T-helper 1 cell (primary cell): Measurements from ENCODE around the gene UBP1.
"Not testable (repeated sequence)": the region's sequence is repeated elsewhere in the genome, so short reads cannot be mapped to it uniquely, and the experiment has no call there.

Experiments
- DNase-seq, 5 donors: peaks; one replicate each; pipeline ENCODE4 v3.0.0-alpha.2; 2012 to 2020

Gene UBP1

DNA sequence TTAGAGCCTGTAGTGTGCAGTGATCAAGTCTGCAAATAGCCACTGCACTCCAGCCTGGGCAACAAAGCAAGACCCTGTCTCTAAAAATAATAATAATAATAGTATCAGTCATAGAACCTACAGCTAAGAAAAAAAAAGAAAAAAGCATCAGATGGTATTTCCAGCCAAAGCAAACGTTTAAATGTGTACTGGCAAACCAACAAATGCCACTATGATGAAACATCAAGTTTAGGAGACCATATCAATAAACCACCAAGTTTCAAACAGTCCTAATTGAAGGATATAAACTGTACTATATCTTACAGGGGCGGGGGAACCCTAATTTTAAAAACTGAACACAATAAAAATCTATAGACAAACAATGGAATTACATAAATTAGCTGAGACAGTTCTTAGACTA lies 6.4 kb downstream of the UBP1 start:
- DNase-seq, result no peak

DNA sequence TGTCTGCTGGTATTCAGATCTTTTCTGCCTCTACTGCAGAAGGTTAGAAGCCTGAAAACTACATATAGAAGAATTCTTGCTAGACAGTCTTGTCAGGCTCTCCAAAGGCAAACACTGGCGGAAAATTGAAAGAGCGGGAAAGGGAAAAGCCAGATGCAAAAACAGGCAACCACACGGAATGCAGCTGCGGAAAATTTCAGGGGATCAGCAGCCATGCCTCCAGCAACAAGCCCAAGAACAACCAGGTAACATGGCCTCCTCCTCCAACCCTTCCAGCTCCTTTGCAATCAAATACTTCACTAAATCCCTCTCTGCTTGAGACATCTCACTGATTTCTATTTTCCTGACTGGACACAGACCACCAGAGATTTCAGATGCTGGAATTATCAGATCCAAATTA lies 9.6 kb downstream of the UBP1 start:
- DNase-seq, result no peak

DNA sequence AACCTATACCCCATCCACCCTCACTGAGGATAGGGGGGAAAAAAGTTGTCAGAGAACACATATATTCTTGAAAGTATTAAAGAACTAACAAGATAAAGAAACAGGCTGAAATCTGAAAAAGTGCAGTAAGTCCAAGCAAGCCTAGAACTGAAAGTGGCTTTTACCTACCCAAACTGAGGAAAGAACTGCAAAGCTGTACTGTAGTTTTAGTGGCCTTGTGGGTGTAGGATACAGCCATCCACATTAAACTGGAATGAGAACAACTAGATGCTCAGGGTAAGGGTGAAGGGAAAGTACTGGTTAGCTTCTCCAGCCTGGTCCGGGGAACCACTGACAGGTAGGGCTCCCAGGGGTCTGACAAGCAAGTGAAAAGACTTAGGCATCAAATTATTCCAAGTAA lies 10.1 kb downstream of the UBP1 start:
- DNase-seq, result no peak

- DNase-seq, result not testable (repeated sequence)
Measured at GRCh38 chr3:33429306-33429705, 10.9 kb downstream of the UBP1 start.

GRCh38 chr3:33428734-33429133 lies 11.5 kb downstream of the UBP1 start:
- no peak for DNase-seq

GRCh38 chr3:33426630-33427317 lies 13.4 kb downstream of the UBP1 start:
- DNase-seq, result no peak

DNA sequence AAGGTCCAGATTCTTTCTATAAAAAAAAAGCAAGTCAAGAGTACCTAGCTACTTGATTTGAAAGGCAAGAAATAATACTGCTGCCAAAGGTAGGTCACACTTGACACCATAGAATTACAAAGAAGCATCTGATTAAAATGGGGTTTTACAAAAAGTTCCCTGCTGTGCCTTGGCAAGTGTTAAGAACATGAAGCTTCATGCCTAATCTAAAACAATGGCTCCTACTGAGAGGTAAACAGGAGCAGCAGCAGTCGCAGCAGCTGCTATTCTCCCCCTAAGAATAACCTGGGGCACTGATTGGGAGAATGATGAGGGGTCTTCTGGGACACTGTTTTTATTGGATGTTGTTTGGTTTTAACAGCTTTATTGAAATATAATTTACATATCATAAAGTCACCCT lies 14.1 kb downstream of the UBP1 start:
- no peak for DNase-seq

- no peak for DNase-seq
Measured at GRCh38 chr3:33425453-33425852, 14.8 kb downstream of the UBP1 start.

- DNase-seq, result no peak
Measured at GRCh38 chr3:33424606-33425452, 15.4 kb downstream of the UBP1 start.

DNA sequence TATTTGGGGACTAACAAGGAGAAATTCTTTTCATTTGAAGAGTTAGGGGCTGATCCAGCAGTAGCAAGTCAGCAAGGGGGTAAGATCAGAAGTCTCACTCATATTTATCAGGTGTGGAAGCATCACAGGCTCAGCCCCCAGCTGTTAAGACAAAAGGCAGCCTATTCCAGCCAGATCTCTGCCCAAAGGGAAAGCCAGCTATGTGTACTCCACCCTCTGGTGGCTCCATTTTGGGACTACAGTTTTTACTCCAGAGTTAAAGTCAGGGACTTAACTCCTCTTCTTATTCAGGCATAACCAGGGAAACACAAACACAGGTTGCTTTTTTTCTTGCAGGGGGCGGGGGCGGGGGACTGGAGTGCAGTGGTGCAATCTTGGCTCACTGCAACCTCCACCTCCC lies 19.2 kb downstream of the UBP1 start:
- DNase-seq, result no peak

- DNase-seq, result no peak
Measured at GRCh38 chr3:33419948-33420347, 20.3 kb downstream of the UBP1 start.

DNA sequence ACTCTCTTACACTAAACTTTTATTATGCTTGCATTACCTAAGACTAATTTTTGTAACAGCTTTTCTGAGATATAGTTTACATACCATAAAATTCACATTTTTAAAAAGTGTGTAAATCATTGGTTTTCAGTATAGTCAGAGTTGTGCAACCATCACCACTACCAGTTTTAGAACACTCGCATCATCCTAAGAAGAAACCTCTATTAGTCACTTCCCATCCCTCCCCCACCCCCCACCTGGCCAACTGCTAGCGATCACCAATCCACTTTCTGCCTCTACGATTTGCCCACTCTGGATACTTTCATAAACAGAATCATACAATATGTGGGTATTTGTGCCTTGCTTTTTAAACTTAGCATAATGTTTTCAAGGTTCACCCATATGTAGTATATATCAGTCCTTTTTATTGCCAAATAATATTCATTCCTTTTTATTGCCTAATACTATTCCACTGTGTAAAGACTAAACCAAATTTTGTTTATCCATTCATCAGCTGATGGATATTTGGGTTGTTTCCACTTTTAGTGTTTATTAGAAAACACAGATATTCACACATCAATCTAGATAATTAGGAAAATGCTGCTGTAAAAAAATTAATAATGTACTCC lies 23.0 kb downstream of the UBP1 start:
- peak in 1 of 5 donors; percentile 58 for DNase-seq

DNA sequence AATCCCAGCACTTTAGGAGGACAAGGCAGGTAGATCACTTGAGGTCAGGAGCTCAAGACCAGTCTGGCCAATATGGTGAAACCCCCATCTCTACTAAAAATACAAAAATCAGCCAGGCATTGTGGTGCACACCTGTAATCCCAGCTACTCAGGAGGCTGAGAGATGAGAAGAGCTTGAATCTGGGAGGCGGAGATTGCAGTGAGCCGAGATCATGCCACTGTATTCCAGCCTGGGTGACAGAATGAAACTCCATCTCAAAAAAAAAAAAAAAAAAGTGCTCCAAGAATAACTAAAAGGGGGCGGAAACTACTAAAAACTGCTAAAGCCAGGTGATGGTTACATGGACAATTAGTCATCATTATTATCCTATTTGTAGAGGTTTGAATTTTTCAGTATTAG lies 29.4 kb downstream of the UBP1 start:
- not testable (repeated sequence) for DNase-seq

DNA sequence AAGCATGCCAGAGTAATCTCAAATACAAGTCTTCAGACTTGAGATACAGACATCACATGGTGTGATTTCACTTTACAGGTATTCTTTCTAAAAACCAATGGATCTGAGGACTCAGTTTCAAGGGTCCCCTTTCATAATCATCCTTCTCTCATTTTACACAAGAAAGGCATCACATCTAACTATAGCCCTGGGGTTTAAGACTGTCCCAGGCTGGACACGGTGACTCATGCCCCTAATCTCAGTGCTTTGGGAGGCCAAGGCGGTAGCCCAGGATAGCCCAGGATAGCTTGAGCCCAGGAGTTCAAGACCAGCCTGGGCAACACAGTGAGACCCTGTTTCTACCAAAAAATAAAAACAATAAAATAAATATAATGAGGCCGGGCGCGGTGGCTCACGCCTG lies 36.4 kb downstream of the UBP1 start:
- DNase-seq, result no peak

GRCh38 chr3:33402936-33403335 lies 37.3 kb downstream of the UBP1 start:
- DNase-seq, result no peak

- no peak for DNase-seq
Measured at GRCh38 chr3:33401781-33402180, 38.4 kb downstream of the UBP1 start.

DNA sequence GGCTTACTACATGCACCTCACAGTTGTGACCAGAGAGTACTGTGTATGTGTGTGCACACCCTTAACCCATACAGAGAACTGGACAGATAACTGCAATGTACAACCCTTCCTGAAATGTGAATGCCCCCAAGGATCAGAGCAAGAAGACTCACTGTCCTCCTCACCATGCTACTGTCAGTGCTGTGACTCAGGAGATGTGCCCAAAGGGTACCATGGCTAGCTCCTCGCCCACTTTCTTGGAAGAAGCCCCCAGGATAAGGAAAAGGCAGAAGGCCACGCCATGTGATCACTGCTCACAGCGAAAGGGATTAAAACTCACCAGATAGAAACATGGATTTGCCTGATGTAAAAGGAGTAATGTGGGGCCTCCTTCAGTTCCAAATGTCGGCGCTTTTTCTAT lies 41.8 kb downstream of the UBP1 start:
- DNase-seq, result no peak

DNA sequence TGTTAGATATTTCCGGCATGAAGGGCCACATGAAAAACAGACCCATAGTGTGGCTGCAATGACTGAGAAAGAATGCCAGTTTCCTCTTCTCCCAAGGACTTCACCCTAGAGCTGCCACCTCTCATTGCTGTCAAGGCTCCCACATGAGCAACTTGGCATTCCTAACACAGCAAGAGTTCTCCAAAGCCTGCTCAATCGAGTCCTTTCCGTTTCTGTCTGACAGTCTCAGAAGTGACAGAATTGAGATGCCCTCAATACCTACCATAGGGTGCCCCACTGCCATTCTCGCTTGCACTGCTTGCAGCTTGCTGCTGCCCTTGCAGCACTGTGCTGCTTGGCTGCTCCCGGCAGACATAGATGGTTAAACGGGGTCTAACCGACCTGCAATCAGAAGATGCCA lies 44.3 kb downstream of the UBP1 start:
- no peak for DNase-seq

DNA sequence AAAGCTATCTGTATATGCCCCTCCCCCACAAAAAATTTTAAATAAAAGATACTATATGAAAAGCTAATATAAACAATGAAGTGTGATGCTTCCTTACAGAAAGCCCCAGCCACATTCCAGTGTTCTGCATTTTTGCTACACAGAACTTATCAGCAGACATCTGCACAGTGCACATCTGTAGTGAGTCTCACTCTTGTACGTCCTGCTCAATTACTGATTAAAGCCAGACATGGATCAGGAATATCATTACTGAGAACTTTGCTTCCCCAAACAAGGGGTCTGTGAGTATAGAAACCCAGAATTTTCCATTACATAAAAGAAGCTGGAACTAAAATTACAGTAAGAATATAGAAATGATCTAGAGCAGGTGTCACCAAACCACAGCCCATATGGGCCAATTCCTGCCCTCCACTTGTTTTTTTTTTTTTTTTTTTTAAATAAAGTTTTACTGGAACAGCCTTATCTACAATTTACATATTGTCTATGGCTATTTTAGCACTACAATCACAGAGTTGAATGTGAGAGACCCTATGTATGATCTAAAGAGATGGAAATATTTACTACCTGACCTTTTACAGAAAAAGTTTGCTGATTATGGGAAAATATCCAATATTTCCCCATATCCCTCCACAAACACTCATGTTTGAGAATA lies 45.7 kb downstream of the UBP1 start:
- no peak for DNase-seq

DNA sequence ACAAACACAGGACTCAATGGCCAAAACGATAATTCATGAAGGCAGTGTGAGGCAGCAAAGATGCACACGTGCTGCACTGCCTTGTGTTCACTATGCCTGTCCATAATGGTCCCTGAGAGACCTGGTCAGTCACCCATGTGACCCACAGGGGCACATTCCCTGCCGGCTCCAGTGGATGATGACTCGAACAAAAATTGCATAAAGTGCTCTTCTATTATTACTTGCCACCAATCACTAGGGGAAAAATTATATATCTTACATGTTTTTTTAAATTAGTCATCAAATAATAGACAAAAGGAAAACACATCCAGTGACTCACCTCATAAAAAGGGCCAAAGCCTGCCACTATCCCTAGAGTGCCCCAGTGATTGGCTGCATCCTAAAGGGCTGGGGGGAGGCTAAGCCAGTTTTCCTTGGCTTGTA lies 47.5 kb downstream of the UBP1 start:
- no peak for DNase-seq

DNA sequence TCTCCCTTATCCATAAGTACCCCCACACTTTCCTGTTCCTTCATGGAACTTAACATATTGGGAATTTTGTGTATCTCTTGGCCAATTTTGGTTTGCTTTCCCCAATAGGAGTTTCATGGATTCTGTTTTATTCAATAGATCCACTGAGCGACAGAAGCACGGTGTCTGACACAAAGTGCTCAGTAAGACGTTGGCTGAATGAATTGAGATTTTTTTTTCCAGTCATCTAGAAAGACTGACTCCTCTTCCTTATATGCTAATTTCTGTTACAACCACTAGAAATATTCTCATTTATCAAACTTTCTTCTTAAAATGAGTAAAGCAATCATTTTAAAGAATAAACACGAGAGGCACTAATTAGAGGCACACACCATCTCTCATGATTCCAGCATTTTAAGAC lies 48.1 kb downstream of the UBP1 start:
- DNase-seq, result no peak

DNA sequence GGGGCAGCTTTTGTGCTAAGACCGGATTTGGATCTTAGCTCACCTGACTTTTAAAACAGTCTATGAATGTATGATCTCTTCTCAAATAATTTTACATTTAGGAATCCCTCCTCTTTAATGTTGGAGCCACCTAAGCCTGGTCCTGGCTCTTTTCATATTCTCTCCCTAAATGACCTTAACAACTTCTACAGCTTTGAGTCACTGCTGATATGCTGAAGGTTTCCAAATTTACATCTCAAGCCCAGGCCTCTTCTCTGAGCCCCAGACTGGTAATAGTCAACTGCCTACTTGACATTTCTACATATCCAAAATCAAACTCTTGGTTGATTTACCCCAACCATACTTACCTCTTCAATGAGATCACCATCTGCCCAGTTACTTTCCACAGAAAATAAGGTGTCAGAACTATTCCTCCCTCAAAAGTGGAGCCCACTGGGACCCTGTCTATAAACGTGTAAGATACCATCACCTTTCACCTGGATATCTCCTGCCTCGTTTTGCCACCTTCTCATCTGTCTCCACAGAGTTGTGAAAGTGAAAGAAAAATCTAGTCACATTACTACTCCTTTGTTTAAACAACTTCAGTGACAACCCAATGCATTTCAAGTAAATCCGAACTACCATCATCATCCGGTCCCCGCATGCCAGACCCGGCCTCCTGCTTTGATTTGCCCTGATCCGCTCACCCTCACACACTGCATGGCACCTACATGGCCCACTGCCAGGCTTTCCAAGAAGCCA lies 48.8 kb downstream of the UBP1 start:
- DNase-seq, result peak in 1 of 5 donors; percentile 17

- no peak for DNase-seq
Measured at GRCh38 chr3:33389908-33390307, 50.3 kb downstream of the UBP1 start.
